Measurements from ENCODE around the gene ADAMTS16. TPM values are rescaled to one million over a fixed set of nuclear protein-coding genes. Genes with fewer than 3 reads are reported as not detected.

ADAMTS16 gene
- total RNA-seq, 1 donor from 2014 or later = 2.5 TPM

- DNase-seq = no peak
Observed at GRCh38 chr5:5348135-5348534, 208.0 kb downstream of the ADAMTS16 start.

DNA sequence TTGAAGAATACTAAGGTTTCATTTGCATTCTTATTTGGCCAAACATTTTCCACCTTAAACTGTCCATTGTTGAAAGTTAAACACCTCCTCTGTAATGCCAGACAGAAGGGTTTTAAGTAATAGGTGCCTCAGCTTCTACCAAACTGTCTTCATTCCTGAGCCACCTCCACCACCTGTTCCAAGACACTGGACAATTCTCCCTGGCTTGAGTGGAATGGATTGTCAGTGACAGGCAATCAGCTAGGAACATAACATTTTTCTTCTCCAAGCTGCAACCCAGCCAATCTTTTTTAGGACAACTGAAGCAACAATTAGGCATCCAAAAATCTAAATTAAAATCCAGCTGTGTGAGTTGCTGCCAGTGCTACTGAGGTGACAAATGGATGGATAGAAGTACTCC, 208.4 kb downstream of the ADAMTS16 start:
- DNase-seq = no peak

DNA sequence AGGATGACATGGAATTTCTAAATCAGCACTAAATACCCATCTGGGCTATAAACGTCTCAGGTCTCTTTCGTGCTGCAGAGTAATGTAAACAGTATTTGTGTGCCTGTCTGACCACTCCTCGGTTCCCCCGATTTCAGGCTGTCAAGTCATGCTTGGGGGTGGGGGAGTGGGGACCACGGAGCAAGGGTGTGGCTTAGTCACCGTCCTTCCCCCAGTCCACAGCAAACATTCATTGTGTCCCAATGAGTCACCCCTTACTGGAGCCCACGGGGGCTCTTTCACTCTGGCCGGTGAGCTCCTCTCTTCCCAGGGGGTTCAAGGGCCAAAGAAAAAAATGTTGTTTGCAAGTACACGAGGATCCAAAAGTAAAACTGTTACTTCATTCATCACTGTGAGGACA, 210.0 kb downstream of the ADAMTS16 start:
- no peak for DNase-seq

DNA sequence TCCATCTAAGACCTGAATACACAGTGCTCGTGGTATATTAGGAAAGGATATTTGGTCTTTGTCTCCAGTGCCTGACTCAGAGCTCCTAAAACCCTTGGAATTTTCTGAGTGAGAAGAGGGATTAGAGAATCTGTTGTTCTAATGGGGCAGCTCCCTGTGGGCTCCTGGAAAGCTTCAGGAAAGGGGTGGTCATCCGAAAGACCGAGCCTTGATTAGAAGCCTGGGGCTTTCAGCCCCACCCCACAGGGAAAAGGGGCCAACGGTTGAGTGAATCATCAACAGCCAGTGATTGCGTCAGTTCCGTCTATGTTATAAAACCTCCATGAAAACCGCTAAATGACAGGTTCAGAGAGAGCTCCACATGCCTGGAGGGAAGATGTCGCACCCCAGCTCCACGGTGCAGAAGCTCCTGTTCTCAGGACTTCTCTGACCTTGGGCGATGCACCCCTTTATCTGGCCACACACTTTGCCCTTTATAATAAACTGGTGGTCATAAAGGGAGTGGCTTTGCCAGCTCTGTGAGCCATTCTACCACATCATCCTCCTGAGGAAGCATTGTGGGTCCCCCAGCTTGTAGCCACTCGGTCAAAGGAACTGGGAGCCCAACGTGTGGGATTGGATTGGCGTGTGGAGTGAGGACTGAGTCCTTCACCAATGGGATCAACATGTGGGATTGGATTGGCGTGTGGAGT, 211.3 kb downstream of the ADAMTS16 start:
- no peak for DNase-seq

- DNase-seq = no peak
Observed at GRCh38 chr5:5352675-5353074, 212.5 kb downstream of the ADAMTS16 start.

GRCh38 chr5:5353681-5354080, 213.6 kb downstream of the ADAMTS16 start:
- DNase-seq = no peak

- DNase-seq = no peak
Observed at GRCh38 chr5:5356765-5357164, 216.6 kb downstream of the ADAMTS16 start.

DNA sequence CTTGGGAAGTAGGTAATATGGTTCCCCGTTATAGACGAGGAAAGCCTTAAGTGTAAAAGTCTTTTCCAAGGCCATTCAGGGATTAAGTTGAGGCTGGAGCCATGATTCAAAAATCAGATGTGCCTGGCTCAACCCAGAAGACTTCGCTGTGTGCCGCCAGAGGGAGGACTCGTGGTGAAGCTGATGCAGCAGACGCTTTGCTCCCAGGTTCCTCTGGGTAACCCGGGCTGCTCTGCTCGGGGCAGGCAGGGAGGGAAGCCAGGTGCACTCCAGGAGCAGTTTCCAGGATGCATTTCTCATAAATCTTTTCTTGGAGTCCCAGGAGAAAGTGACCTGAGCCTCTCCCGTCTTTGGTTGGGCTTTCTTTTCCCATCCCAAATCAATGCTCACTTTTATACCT, 219.5 kb downstream of the ADAMTS16 start:
- DNase-seq = no peak

GRCh38 chr5:5360363-5360940, 220.3 kb downstream of the ADAMTS16 start:
- DNase-seq = no peak

DNA sequence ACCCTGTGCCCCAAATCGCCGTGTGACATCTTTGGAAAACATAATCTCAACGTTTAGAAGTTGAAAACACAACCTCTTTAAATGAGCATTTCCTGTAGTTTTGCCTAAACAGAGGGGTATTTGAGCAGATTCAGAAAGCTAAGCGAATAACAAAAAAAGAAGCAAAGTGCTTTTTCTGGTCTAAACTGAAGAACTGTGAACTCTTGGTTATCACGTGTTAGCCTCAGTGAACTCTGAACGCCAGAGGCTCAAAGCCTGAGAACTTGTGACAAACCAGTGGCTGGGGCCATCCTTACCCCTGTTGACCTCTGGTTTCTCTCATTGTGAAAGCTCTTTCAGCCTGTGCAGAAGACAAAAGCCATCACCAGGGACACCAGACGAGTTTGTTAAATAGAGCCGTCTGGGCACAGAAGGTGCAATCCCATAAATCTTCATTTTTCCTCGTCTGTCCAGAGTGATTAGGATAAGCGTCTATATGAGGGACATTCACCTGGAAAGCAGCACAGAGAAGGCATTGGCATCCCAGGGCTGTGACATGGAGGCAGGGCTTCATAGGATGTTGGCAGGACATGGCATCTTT, 220.9 kb downstream of the ADAMTS16 start:
- DNase-seq = no peak

GRCh38 chr5:5363045-5363444, 222.9 kb downstream of the ADAMTS16 start:
- no peak for DNase-seq

DNA sequence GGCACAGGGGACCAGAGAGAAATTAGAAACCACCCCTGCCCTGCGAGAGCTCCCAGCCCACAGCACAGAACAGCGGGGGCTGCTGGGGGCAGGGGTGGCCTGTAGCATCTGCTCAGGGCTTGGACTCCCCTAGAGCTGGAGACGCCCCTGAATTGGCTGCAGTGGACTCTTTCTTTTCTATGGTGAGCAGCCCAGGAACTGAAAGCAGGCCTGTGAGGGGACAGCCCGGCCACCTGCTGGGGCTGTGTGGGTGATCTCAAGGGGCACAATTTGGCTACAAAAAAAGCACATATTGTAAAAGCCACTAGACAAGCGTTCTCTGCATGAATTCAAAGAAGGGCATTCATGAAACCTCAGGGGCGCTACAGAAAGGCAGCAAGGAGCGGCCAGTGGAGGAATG, 224.8 kb downstream of the ADAMTS16 start:
- no peak for DNase-seq

GRCh38 chr5:5367739-5368138, 227.6 kb downstream of the ADAMTS16 start:
- no peak for DNase-seq

GRCh38 chr5:5369051-5369605, 229.0 kb downstream of the ADAMTS16 start:
- DNase-seq = no peak

Small RNAs within 50 kb of the gene (small RNA-seq; reads per million reads assigned to genes)
- not detected for gene RN7SKP73 (ENCODE audit: low replicate concordance)

All from tongue (tissue), 3 donors.